ENCODE results near the gene TMTC4.

TMTC4 gene

DNA sequence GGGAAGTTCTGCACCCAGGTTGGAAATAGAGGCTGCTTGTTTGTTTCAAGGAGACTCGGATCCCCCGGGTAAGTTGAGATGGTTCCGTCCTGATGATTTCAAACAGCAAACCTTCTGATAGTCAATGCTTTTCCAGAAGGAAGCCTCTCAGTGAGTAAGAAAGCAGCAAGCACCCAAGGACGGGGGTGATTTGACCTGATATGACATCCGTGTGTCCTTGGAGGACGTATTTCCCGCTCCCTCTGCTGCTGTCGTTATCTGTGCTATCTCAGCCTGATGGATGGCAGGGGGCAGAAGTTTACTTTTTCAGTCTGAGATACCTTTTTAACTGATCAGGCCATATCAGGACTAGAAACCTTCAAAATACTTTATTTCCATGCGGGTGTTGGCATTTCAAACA, 80.3 kb downstream of the TMTC4 start:
- Histone ChIP-seq H3K79me2 (ENCODE audit: control insufficient read depth, low read length) (no peaks in the 10 kb centered on the region), H3K4me1 (ENCODE audit: control insufficient read depth, low read length) (peaks cover under 1% of the 10 kb centered on the region), H3K4me3 (ENCODE audit: low read length) (no peak overlapping the region), H3K9me3 (ENCODE audit: control insufficient read depth, insufficient read depth, low read length) (peaks cover under 1% of the 10 kb centered on the region; the same call in 1 of the 2 replicates), H3K9me2 (replicated peaks; ENCODE audit: control insufficient read depth, low read length) (no peaks in the 10 kb centered on the region), H3K4me2 (ENCODE audit: low read length) (no peak overlapping the region), H3F3A (ENCODE audit: control insufficient read depth, insufficient read depth) (no peaks in the 10 kb centered on the region), H3K36me3 (ENCODE audit: control insufficient read depth, low read length) (no peaks in the 10 kb centered on the region), H3K27ac (ENCODE audit: low read depth, low read length) (no peak overlapping the region), H4K20me1 (ENCODE audit: control insufficient read depth, insufficient read depth, low read depth, low read length) (no peaks in the 10 kb centered on the region), H3K27me3 (ENCODE audit: control insufficient read depth, low read length) (no peaks in the 10 kb centered on the region)
- TF ChIP-seq EZH2phosphoT487 (IDR thresholded peaks at IDR 0.05; ENCODE audit: borderline replicate concordance, low read length) (no peak), CTCF (IDR thresholded peaks at IDR 0.05; ENCODE audit: low read depth, low read length, poor library complexity, severe bottlenecking) (no peak)

DNA sequence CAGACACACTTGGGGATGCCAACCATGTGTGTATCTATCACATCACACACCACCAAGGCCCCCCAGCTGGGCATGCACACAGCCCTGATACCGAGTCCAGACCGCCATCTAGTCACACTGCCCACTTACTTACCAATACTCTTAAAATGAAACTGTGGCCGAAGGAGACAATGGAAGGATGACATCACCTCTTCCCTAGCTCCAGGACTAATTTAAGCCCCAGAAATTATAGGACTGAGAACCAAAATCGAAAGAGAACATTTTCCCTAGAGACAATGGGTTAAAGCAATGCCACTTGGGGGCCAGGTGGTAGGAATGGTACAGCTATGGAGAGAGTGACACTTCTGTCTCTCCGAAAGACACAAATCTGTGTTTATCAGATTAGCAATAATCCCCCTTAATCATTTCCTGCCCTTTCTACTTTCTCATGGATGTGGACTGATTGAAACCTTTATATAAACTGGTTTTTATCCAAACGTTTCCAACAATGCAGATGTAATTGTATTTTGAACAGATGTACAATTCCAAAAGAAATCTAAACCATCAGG, 85.3 kb downstream of the TMTC4 start:
- peak overlapping the region; percentile 79 for H3K4me3 ChIP-seq (ENCODE audit: low read length)
- H4K20me1 ChIP-seq (ENCODE audit: control insufficient read depth, insufficient read depth, low read depth, low read length): no peaks in the 10 kb centered on the region
- peak overlapping the region; percentile 50 for H3K4me2 ChIP-seq (ENCODE audit: low read length)
- no peak overlapping the region for H3K27ac ChIP-seq (ENCODE audit: low read depth, low read length)
- H3K9me2 ChIP-seq (replicated peaks; ENCODE audit: control insufficient read depth, low read length): no peaks in the 10 kb centered on the region
- H3K9me3 ChIP-seq (ENCODE audit: control insufficient read depth, insufficient read depth, low read length): peaks cover 5% of the 10 kb centered on the region; the same call in 1 of the 2 replicates
- no peaks in the 10 kb centered on the region for H3K27me3 ChIP-seq (ENCODE audit: control insufficient read depth, low read length)
- no peak for TF ChIP-seq EZH2phosphoT487 (IDR thresholded peaks at IDR 0.05; ENCODE audit: borderline replicate concordance, low read length)
- no peak for TF ChIP-seq CTCF (IDR thresholded peaks at IDR 0.05; ENCODE audit: low read depth, low read length, poor library complexity, severe bottlenecking)
- H3K4me1 ChIP-seq (ENCODE audit: control insufficient read depth, low read length): peaks cover 11% of the 10 kb centered on the region
- no peaks in the 10 kb centered on the region for H3K79me2 ChIP-seq (ENCODE audit: control insufficient read depth, low read length)
- H3K36me3 ChIP-seq (ENCODE audit: control insufficient read depth, low read length): no peaks in the 10 kb centered on the region
- H3F3A ChIP-seq (ENCODE audit: control insufficient read depth, insufficient read depth): no peaks in the 10 kb centered on the region

DNA sequence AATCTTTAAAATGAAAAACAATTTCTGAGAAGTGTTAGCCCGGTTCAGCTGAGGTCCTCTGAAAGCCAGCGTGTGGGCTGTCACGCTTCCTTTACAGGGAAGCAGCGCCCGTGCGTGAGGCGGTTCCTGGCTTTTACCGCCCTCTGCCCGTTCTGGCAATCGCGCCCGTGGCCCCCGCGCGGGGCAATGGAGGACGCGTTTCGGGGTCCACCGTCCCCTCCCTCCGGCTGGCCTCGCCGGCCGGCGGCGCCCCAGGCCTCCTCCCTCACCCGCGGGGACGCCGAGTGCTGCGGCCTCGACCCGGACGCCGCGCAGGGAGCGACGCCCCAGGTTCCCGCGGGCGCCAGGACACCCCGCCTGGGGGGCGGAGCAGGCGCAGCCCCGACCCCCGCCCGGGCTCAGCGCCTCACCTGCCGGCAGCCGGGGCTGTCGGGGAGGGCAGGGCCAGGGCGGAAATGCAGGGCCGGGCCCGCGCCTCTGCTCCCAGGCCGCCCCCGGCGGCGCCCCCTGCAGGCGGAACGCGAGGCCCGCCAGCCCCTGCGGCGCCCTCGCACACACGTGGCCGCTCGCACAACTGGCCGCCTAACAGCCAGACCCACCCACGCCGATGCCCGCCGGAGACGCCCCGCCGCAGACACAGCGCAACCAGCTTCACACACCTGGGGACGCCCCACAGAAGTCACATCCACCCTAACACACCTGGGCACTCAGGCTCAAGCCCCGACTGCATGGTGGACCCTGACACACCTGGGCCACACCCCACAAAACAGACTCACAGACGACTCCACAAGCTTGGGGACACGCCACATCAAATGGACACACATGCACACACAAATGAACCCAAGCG, 86.0 kb downstream of the TMTC4 start, which contains the start of gene GGACT:
TSS of gene GGACT (minus strand) at position 459 of the 847 bp plus-strand sequence. CDS start 56,198 bp downstream, outside the sequence.
- H3K27ac ChIP-seq (ENCODE audit: low read depth, low read length): peak within 1 kb of the TSS; percentile 25; the same call in 1 of the 2 replicates
- H3K9me3 ChIP-seq (ENCODE audit: control insufficient read depth, insufficient read depth, low read length): peaks cover 5% of the 10 kb centered on the region; the same call in 1 of the 2 replicates
- H4K20me1 ChIP-seq (ENCODE audit: control insufficient read depth, insufficient read depth, low read depth, low read length): no peaks in the 10 kb centered on the region
- no peaks in the 10 kb centered on the region for H3K79me2 ChIP-seq (ENCODE audit: control insufficient read depth, low read length)
- H3K4me2 ChIP-seq (ENCODE audit: low read length): peak within 1 kb of the TSS; percentile 50
- H3F3A ChIP-seq (ENCODE audit: control insufficient read depth, insufficient read depth): no peaks in the 10 kb centered on the region
- TF ChIP-seq CTCF (IDR thresholded peaks at IDR 0.05; ENCODE audit: low read depth, low read length, poor library complexity, severe bottlenecking) (peak; percentile 77), EZH2phosphoT487 (IDR thresholded peaks at IDR 0.05; ENCODE audit: borderline replicate concordance, low read length) (no peak)
- H3K4me3 ChIP-seq (ENCODE audit: low read length): peak within 1 kb of the TSS; percentile 79
- H3K36me3 ChIP-seq (ENCODE audit: control insufficient read depth, low read length): no peaks in the 10 kb centered on the region
- no peaks in the 10 kb centered on the region for H3K9me2 ChIP-seq (replicated peaks; ENCODE audit: control insufficient read depth, low read length)
- H3K4me1 ChIP-seq (ENCODE audit: control insufficient read depth, low read length): peaks cover 11% of the 10 kb centered on the region
- no peaks in the 10 kb centered on the region for H3K27me3 ChIP-seq (ENCODE audit: control insufficient read depth, low read length)

Measured in DOHH2 (cell line).